Esophagus muscularis mucosa (tissue), 4 donors: ENCODE data around the gene EEF2. TPM values are rescaled to one million over a fixed set of nuclear protein-coding genes. Genes with fewer than 3 reads are reported as not detected.

Experiments used
- DNase-seq: peaks from one replicate; pipeline ENCODE4 v3.0.0-alpha.2; 2017; ENCODE audit errors: extremely low spot score
- H3K27ac ChIP-seq, 4 donors: fragments of 200-600 bp; sonication (generic); replicated peaks in 1 of 4; 1 replicate in 3 of 4; 2 replicates in 1 of 4; pipeline ENCODE4 v1.5.1; 2016 to 2019; ENCODE audit warnings: mild to moderate bottlenecking in 1 of 4
- H3K27me3 ChIP-seq, 4 donors: fragments of 200-600 bp; sonication (generic); one replicate each; pipeline versions ENCODE4 v1.5.1 to v1.6.0; 2016 to 2019
- H3K36me3 ChIP-seq, 4 donors: fragments of 200-600 bp; sonication (generic); one replicate each; pipeline ENCODE4 v1.5.1; 2016 to 2019
- H3K4me1 ChIP-seq, 4 donors: fragments of 200-600 bp; sonication (generic); one replicate each; pipeline ENCODE4 v1.5.1; 2016 to 2019
- H3K4me3 ChIP-seq, 4 donors: fragments of 200-600 bp; sonication (generic); 1 replicate in 2 of 4; 2 replicates in 2 of 4; pipeline ENCODE4 v1.5.1; 2016 to 2019; ENCODE audit warnings: mild to moderate bottlenecking in 4 of 4, moderate library complexity in 1 of 4
- H3K9me3 ChIP-seq, 4 donors: fragments of 200-600 bp; sonication (generic); 1 replicate in 3 of 4; 2 replicates in 1 of 4; pipeline ENCODE4 v1.5.1; 2016 to 2019
- EP300 ChIP-seq: sonication (generic); formaldehyde crosslinking; IDR thresholded peaks from one replicate; pipeline ENCODE4 v1.6.1; 2017; ENCODE audit warnings: antibody characterized with exemption
- POLR2A ChIP-seq: fragments of 450-650 bp; IDR thresholded peaks from one replicate; pipeline ENCODE4 v1.6.1; 2017; ENCODE audit warnings: antibody characterized with exemption, moderate library complexity, mild to moderate bottlenecking, low read depth
- POLR2AphosphoS5 ChIP-seq, 2 donors: sonication (generic); formaldehyde crosslinking; IDR thresholded peaks; one replicate each; pipeline ENCODE4 v1.6.1; 2017; ENCODE audit warnings: antibody characterized with exemption in 2 of 2
- WGBS: methylation state at CpG from one replicate; pipeline ENCODE4 v1.1.5; 2018; 5-methylcytosine and 5-hydroxymethylcytosine counted together
- intact Hi-C: fragments of 100-400 bp; cut with DNase I; formaldehyde crosslinking; loops from one replicate; pipeline ENCODE4 v1.15.1; 2023
- total RNA-seq, 4 donors: library from RNA; depleted of rRNA; stranded (reverse); fragments of >200 nt; gene quantifications; one replicate each; pipeline versions ENCODE4 v1.1.0 to v1.2.1, GENCODE V29; 2016
- TF ChIP-seq, protein P1 (sequence below), 3 experiments: fragments of 200-600 bp in 2 of 3; fragments of 450-650 bp in 1 of 3; sonication (generic) in 2 of 3; IDR thresholded peaks; one replicate each; pipeline ENCODE4 v1.5.1; 2017 to 2019; ENCODE audit warnings: antibody characterized with exemption in 3 of 3, mild to moderate bottlenecking in 2 of 3, moderate library complexity in 1 of 3

The EEF2 gene
- total RNA-seq, 4 donors from 2014 or later, result 2,280 to 3,286 (median 2,635) TPM

DNA sequence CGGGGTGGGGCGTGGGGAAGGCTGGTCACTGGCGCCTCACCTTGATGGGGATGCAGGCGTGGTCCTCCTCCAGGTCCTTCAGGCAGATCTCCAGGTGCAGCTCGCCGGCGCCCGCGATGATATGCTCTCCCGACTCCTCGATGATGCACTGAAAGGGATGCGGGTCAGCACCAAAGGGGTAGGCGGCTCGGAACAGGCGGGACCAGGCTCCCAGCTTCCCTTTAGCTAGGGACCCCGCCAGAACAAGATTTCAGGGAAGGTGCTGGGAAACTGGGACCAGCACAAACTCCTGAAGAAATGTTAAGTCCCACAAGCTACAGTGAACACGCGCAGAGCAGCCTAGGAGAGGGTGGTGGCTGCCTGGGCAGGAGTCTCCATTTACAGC, 6.0 kb downstream of the EEF2 start:
- DNase-seq, result no peak
- WGBS, result 91% methylated on average over 11 of the region's 18 CpGs
- TF ChIP-seq POLR2AphosphoS5 (IDR thresholded peaks at IDR 0.05) (no peak), EP300 (no peak), POLR2A (no peak)
- TF ChIP-seq, protein P1, sequence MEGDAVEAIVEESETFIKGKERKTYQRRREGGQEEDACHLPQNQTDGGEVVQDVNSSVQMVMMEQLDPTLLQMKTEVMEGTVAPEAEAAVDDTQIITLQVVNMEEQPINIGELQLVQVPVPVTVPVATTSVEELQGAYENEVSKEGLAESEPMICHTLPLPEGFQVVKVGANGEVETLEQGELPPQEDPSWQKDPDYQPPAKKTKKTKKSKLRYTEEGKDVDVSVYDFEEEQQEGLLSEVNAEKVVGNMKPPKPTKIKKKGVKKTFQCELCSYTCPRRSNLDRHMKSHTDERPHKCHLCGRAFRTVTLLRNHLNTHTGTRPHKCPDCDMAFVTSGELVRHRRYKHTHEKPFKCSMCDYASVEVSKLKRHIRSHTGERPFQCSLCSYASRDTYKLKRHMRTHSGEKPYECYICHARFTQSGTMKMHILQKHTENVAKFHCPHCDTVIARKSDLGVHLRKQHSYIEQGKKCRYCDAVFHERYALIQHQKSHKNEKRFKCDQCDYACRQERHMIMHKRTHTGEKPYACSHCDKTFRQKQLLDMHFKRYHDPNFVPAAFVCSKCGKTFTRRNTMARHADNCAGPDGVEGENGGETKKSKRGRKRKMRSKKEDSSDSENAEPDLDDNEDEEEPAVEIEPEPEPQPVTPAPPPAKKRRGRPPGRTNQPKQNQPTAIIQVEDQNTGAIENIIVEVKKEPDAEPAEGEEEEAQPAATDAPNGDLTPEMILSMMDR (IDR thresholded peaks at IDR 0.05), result no peak

DNA sequence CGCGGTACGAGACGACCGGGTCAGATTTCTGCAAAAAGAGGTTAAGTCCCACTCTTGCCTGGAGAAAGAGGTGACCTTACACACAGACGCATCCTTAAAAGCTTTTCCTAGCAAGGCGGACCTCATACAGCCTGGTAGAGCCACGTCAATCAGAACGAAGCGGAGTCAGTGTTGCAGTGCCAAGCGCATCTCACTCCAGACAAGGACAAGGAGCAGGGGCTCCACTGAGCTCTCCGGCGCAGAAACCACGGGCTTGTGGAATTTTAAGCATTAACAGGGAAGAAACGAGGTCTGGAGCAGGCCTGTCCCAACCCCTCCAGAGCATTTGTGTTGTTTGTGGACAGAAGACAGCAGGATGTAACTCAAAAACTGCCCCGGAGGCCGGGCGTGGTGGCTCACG, 7.1 kb downstream of the EEF2 start:
- Histone ChIP-seq H3K4me3 (no peak overlapping the region), H3K27me3 (no peaks in the 10 kb centered on the region), H3K9me3 (no peaks in the 10 kb centered on the region), H3K4me1 (peaks cover 10 to 43% (median 28%) of the 10 kb centered on the region in 4 donors), H3K36me3 (peaks cover 75 to 83% (median 83%) of the 10 kb centered on the region in 4 donors), H3K27ac (no peak overlapping the region)
- no peak for TF ChIP-seq POLR2A
- TF ChIP-seq EP300, result no peak
- TF ChIP-seq, protein P1 (IDR thresholded peaks at IDR 0.05), result no peak
- 92% methylated on average over 15 of the region's 19 CpGs for WGBS
- DNase-seq, result no peak
- intact Hi-C loops, result loop anchor here (10.0 kb wide), 1 partner anchor 213 kb away; the partner anchor contains the start of genes APBA3 and MRPL54

More for the DNA sequence above, 6.0 kb downstream of the EEF2 start:
- Histone ChIP-seq H3K4me1 (peaks cover 22 to 55% (median 40%) of the 10 kb centered on the region in 4 donors), H3K27me3 (no peaks in the 10 kb centered on the region), H3K9me3 (no peaks in the 10 kb centered on the region), H3K27ac (no peak overlapping the region), H3K36me3 (peaks cover 83 to 94% (median 93%) of the 10 kb centered on the region in 4 donors), H3K4me3 (no peak overlapping the region)
- intact Hi-C loops, result loop anchor here (10.0 kb wide), 1 partner anchor 214 kb away; the partner anchor contains the start of genes APBA3 and MRPL54

DNA sequence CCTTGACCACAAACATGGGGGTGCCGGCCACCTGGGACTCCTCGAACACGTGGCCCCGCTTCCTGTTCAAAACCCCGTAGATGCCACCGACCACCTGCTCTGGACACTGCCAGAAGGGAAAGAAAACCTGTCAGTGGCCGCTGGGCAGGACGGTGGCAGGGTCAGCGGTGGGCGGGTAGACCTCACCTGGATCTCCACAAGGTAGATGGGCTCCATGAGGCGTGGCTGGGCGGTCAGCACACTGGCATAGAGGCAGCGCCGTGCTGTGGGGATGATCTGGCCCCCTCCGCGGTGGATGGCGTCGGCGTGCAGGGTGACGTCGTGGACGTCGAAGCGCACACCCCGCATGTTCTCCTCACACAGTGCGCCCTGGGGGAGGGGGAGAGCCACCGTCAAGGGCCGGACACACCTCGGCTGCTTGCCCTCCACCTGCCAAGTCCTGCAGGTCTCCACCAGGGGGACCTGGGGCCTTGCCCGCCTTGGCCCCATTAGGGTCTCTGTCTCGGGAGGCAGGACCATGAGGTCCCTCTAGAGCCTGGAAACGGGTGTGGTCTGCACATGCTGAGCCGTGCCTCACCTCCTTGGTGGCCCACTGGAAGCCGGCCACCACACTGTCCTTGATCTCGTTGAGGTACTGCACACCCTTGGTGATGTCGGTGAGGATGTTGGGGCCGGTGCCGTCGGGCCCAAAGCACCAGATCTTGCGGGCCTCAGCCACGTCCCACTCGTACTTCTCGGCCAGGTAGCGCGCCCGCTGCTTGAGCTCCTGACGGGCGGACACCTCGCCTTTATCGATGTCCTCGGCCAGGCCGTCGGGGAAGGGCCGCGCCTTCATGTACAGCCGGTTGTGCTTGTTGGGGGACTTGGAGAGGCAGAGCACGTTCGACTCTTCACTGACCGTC, 7.8 kb downstream of the EEF2 start:
- intact Hi-C loops, result loop anchor here (10.0 kb wide), 1 partner anchor 213 kb away; the partner anchor contains the start of genes APBA3 and MRPL54
- Histone ChIP-seq H3K27ac (peak overlapping the region in 1 of 4 donors; percentile 65), H3K4me3 (no peak overlapping the region), H3K4me1 (peaks cover 7 to 37% (median 22%) of the 10 kb centered on the region in 4 donors), H3K36me3 (peaks cover 69 to 81% (median 76%) of the 10 kb centered on the region in 4 donors), H3K27me3 (no peaks in the 10 kb centered on the region), H3K9me3 (no peaks in the 10 kb centered on the region)
- 91% methylated on average over 46 of the region's 59 CpGs for WGBS
- no peak for DNase-seq
- TF ChIP-seq POLR2A (no peak), EP300 (no peak), POLR2AphosphoS5 (IDR thresholded peaks at IDR 0.05) (peak; percentile 6 to 23)
- TF ChIP-seq, protein P1 (IDR thresholded peaks at IDR 0.05), result peak in 1 of 3 experiments; percentile 3

DNA sequence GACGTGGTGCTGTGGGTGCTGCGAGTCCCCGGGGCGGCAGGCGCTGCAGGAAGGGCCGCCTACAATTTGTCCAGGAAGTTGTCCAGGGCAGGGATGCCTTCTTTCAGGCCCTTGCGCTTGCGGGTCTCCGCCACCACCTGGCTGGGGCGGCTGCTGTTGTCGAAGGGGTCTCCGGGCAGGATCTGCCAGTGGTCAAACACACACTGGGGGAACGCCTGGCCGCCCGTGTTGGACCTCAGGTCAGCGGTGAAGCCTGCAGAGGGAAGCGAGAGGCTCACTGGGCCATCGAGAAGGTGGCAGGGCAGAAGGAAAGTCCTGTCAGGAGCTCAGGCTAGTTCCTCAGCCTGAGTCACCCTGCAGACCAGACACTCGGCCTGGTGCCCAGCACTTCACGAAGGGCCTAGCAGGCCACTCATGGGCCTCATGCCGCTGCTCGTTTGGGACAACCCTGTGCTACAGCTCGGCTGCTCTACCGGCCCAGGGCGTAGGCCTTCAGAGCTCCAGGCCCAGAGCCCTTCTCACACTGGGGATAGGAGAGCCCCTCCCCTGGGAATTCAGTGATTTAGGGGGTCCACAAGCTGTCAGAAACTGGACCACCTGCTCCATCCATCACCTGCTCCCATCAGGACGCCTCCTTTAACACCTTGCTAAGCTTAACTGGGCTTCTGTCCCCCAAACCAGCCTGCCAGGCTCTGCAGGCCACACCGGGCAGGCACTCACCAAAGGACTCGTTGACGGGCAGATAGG, 8.6 kb downstream of the EEF2 start:
- WGBS, result 95% methylated on average over 18 of the region's 29 CpGs
- H3K27me3 ChIP-seq, result no peaks in the 10 kb centered on the region
- H3K27ac ChIP-seq, result peak overlapping the region in 1 of 4 donors; percentile 65
- H3K4me1 ChIP-seq, result peaks cover 3 to 28% (median 15%) of the 10 kb centered on the region in 4 donors
- no peak for TF ChIP-seq POLR2A
- TF ChIP-seq, protein P1 (IDR thresholded peaks at IDR 0.05), result no peak
- no peak for TF ChIP-seq POLR2AphosphoS5 (IDR thresholded peaks at IDR 0.05)
- no peak for TF ChIP-seq EP300
- no peaks in the 10 kb centered on the region for H3K9me3 ChIP-seq
- DNase-seq, result no peak
- intact Hi-C loops, result loop anchor here (10.0 kb wide), 1 partner anchor 212 kb away; the partner anchor contains the start of genes APBA3 and MRPL54
- no peak overlapping the region for H3K4me3 ChIP-seq
- peaks cover 60 to 74% (median 68%) of the 10 kb centered on the region in 4 donors for H3K36me3 ChIP-seq
